NCI-H748 treated with DMSO at 0.1 percent for 48 hours (cell line): ENCODE measurements around the gene STX1B.
"Not testable (repeated sequence)": the region's sequence is repeated elsewhere in the genome, so short reads cannot be mapped to it uniquely, and the experiment has no call there.

Experiments used
- DNase-seq: peaks from one replicate; lab custom pipeline; 2025; lab: John Stamatoyannopoulos, UW

The STX1B gene

DNA sequence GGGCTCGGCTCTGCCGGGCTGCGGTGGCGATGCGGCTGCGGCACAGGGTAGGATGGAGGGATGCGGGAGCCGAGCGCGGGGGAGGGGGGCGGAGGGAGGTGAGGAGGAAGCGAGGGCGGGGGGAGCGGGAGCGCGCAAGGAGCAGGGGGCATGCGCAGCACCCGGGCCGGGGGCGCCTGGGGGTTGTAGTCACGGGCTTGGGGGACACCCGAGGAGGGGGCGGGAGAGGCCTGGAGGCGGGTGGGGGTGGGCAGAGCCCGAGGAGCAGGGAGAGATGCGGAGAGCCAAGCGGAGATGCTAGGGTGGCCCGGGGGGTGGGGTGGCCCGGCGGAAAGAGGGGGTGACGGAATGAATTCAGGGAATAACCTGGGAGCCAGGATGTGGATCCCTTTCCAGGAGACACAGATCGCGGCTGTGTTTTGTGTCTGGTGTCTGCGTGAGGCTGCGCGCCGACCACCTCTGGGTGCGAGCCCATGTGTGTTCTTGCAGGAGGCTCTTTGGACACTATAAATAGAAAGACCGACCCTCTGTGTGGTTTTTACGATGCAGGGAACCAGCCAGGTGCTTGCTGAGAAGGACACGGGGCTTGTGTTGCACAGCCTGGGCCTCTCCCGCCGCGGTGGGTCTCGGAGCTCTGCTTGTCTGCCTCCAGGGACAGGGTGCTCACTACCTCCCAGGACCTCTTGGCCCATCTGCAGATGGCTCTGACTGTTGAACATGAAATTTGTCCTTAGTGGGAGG lies at the start of gene STX1B:
Gene STX1B (minus strand): TSS at position 54 of the 741 bp plus-strand sequence. CDS start 242 bp downstream, outside the sequence.
- DNase-seq, result peak; percentile 26

DNA sequence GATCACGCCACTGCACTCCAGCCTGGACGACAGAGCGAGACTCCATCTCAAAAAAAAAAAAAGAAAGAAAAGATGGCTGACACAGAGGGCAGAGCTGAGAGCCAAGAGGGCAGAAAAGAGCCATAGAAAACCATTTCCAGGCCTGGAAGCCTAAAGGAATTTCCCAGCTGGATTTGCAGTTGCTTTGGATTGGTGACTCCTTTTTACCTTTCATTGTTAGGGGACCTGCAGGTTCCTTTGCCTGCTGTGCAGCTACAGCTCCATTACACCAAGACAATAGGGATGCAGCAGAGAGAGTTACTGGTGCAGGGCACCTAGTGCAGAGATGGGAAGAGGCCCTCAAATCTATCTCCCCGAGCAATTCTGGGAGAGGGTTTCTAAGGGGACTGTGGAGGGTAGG lies 45.2 kb upstream of the STX1B start:
- DNase-seq, result no peak

DNA sequence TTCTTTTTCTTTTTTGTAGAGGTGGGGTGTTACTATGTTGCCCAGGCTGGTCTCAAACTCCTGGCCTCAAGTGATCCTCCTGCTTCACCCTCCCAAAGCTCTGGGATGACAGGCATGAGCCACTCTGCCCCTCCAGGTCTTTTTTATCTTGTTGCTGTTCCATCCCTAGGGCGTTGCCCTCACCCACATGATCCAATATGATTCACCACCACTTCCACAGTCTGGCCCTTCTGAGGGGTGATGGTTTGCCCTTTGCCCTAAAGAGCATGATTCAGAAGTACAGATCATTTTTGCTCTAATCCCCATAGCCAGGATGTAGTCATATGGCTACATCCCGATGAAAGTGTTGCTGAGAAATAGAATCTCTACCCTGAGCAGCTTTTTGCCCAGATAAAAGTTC lies 41.7 kb upstream of the STX1B start:
- no peak for DNase-seq

DNA sequence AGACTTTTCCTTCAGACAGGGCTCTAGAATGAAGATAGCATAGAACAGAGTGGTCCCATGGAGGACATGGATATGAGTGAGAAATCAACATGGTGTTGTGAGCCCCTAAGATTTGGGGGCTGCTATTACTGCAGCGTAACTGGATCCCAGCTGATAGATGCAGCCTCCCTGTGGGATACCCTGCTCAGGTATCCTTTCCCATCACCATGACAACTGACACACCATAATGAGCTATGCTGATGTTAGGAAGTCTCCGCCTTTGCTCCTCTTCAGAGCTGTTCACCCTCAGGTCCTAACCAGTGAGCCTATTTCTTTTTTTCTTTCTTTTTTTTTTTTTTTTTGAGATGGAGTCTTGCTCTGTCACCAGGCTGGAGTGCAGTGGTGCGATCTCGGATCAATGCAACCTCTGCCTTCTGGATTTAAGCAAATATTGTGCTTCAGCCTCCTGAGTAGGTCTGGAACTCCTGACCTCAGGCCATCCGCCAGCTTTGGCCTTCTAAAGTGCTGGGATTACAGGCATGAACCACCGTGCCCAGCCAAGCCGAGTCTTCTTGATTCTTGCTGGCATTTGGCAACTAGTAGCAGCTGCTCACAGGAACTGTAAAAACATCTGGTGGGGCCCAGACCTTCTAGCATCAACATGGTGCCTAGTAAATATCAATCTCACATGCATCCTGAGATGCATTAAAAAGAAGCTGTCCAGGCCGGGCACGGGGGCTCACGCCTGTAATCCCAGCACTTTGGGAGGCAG lies 40.0 kb upstream of the STX1B start:
- DNase-seq, result no peak

DNA sequence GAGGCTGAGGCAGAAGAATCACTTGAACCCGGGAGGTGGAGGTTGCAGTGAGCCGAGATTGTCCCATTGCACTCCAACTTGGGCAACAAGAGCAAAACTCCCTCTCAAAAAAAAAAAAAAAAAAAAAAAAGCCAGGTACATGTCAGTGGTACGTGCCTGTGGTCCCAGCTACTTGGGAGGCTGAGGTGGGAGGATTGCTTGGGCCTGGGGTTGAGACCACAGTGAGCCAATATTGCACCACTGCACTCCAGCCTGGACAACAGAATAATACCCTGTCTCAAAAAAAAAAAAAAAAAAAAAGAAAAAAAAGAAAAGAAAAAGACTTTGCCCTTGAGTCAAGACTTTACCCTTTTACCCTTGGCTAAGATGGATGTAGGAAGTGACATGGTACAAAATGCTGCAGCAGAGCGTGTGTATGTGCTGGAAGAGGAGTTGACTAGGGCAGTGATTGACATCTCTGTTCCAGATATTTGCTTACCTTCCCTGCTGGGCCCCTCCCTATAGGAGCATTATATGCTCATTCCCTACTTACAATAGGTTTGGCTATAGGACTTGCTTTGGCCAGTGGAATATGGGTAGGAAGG lies 33.6 kb upstream of the STX1B start:
- no peak for DNase-seq

- DNase-seq, result no peak
These were observed 32.9 kb upstream of the STX1B start for GRCh38 chr16:31043352-31043751.

DNA sequence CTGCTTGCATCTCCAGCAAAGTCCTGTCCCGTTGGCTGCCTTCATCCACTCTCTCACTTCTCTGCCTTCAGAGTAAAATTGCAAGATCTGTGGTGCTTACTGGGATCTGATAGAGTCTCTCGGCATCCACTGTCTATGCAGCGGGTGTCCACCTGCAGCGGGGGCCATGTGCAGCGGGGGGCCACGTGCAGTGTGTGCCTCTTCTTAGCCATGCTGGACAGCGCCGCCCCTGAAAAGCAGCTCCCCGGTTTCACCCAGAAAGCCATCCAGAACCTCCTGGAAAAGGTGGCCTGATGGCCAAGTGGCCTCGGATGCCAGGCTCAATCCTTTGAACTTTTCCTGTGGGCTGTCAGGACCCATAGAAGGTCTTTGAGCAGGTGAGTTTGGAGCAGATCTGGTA lies 32.4 kb upstream of the STX1B start:
- no peak for DNase-seq

- no peak for DNase-seq
These were observed 28.6 kb upstream of the STX1B start for GRCh38 chr16:31038993-31039392.

DNA sequence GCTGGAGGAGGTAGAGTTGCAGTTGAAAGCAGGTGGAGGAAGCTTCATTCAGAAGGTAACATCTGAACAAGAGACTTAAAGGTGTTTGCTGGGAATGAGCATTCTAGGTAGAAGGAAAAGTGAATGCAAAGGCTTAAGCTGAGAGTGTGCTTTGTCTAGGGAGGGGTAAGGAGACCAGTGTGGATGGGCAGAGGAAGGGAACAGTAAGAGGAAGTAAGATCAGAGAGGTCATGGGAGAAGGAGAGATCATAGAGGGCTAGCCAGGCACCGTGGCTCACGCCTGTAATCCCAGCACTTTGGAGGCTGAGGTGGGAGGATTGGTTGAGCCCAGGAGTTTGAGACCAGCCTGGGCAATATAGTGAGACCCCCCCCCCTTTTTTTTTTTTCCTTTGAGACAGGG lies 26.3 kb upstream of the STX1B start:
- no peak for DNase-seq

DNA sequence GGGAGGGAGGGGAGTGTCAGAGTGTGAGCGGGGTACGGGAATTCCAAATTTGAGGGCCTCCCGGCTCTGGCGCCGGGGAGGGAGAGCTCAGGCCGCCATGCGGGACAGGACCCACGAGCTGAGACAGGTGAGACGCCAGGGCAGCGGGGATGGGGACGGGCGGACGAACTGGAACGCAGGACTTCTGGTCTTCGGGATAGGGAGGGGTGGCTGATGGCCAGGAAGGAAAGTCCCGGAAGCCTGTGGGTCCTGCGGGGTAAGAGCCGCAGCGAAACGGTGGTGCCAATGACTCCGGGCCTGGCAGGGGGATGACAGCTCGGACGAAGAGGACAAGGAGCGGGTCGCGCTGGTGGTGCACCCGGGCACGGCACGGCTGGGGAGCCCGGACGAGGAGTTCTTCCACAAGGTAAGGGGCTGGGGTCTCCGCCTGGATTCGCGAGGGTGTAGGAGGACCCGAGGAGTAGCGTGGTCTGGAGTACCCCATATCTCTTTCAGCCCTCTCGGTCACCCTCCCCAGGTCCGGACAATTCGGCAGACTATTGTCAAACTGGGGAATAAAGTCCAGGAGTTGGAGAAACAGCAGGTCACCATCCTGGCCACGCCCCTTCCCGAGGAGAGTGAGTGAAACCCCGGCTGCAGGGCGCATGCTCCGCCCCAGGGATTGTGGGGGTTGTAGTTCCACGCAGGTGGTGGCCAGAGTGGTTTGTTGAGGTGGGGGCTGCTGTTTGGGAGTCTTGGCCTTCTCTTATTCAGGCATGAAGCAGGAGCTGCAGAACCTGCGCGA lies 23.5 kb upstream of the STX1B start:
- DNase-seq, result peak; percentile 35

DNA sequence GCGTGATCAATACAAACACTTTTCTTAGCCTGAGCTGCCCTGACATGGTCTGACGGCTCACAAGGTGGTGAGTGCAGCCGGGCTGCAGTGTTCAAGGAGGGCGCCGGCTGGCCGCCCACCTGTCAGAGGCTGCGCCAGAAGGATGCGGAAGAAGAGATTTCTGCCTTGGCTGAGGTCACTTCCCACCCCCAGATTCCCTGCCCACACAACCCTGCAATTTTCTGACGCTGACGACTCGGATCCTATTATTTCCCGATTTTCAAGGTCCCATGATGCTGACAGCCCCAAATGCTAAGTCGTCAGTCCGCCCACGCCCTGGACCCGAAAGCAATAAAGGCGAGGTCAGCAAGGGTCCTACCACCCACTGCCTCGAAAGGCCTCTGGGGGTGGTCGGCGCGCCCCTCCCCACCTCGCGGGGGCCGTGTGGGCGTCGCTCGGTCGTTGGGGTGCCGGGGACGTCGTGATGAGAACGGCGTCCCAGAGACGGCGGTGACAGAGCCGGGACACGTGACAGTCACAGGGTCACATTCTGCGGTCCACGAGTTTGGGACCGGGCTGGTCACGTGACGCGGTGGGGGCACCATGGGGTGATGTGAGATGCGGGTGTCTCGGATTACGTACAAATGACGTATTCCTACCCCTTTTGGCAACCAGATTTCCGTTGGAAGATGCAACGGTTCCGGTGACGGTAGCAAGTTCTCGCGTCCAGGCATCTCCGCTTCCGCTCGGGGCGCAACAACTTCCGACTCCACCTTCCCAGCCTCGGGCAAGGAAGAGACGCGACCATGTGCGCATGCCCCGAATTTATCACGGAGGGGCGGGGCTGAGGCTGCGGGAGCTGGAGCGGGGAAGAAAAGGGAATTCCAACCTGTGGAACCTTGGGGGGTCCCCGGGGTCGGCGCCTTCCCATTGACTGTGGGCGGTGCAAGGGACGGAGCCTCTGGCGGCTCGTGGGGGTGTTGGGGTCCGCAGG lies 22.6 kb upstream of the STX1B start, which contains the start of gene STX4:
Gene STX4 (plus strand): TSS at position 823 of the 973 bp plus-strand sequence. CDS start 248 bp downstream, outside the sequence.
- peak; percentile 82 for DNase-seq

DNA sequence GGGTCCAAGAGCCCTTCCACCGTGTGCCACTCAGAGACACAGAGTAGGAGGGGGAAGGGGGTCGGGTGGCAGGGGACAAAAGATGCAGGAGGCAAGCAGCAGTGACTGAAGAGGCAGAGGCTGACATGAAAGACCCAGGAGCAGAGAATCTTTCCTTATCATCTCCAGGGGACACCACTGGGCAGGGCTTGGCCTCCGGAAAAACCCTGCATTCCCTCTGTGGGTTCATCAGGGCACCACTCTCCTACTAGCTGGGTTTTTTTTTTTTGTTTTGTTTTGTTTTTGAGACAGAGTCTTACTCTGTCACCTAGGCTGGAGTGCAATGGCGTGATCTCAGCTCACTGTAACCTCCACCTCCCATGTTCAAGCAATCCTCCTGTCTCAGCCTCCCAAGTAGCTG lies 20.8 kb upstream of the STX1B start:
- no peak for DNase-seq

DNA sequence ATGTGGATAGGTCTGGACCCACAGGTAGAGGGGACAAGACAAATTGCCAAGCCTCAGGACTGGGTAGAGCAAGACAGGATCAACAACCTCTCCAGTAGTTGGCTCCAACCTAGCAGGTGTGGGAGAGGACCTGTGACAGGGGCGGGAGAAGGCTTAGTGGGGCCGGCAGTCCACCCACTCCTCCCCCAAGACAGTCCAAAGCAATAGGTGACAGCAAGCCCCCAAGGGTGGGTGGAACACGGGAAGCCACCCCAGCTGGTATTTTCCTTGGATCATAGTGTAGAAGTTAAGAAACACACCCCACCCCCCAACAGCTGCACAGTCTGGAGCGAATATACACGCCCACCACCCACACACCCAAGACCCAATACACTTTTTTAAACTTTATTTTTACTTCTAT lies 18.8 kb upstream of the STX1B start:
- no peak for DNase-seq

DNA sequence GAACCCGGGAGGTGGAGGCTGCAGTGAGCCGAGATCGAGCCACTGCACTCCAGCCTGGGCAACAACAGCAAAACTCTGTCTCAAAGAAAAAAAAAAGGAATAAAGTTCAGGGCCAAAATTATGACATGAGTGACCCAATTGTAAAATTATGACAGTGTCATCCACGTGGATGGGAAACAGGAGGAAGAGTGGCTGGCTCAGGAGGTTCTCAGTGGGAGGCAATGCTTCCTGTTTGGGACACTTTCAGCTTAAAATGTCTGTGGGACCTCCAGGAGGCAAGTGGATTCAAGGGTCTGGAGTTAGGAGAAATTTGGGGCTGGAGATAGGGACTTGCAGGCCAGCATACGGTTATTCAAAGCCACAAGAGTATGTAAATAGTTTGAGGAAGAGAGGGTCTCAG lies 14.9 kb upstream of the STX1B start:
- no peak for DNase-seq

- DNase-seq, result no peak
These were observed 13.3 kb upstream of the STX1B start for GRCh38 chr16:31023627-31024226.

DNA sequence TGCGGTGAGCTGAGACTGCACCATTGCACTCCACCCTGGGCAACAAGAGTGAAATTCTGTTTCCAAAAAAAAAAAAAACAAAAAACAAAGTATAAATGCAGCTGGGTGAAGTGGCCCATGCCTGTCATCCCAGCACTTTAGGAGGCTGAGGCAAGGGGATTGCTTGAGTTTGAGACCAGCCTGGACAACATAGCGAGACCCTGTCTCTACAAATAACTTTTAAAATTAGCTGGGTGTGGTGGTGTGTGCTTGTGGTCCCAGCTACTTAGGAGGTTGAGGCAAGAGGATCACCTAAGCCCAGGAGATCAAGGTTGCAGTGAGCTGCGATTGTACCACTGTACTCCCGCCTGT lies 12.8 kb upstream of the STX1B start:
- DNase-seq, result no peak

GRCh38 chr16:31022544-31023251 lies 12.3 kb upstream of the STX1B start:
- no peak for DNase-seq

DNA sequence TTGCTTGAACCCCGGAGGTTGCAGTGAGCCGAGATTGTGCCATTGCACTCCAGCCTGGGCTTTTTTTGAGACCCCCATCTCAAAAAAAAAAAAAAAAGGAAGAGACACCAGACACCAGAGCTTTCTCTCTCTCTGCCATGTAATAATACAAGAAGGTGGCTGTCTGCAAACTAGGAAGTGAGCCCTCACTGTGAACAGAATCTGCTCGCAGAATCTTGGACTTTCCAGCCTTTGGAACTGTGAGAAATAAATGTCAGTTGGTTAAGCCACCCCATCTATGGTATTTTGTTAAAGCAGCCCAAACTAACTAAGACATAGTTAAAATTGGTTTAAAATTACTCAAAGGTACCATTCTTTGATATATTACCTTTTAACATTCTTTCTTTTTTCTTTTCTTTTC lies 10.1 kb upstream of the STX1B start:
- no peak for DNase-seq

- not testable (repeated sequence) for DNase-seq
These were observed 7.3 kb upstream of the STX1B start for GRCh38 chr16:31017756-31018155.

DNA sequence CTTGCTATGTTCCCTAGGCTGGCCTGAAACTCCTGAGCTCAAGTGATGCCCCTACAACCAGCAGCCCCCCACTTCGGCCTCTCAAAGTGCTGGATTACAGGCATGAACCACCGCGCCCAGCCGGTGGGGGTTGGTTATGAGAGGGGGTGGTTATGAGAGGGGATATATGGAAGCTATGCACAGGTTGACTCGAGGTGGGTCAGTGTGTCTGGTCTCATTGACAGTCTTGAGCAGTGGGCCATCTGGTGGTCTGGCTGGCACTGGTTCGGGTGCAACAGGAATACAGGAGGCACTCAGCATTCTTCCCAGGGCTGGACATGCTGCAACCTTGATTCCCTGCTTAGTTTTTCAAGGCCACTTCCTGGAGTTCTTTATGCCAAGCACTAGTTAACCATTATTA lies 5.6 kb upstream of the STX1B start:
- no peak for DNase-seq
